ENCODE measurements around the gene COL18A1.
A peak's percentile ranks its signal among the peaks of the same experiment; 100 is the strongest.
"Not testable (repeated sequence)": the region's sequence is repeated elsewhere in the genome, so short reads cannot be mapped to it uniquely, and the experiment has no call there.

COL18A1 gene

DNA sequence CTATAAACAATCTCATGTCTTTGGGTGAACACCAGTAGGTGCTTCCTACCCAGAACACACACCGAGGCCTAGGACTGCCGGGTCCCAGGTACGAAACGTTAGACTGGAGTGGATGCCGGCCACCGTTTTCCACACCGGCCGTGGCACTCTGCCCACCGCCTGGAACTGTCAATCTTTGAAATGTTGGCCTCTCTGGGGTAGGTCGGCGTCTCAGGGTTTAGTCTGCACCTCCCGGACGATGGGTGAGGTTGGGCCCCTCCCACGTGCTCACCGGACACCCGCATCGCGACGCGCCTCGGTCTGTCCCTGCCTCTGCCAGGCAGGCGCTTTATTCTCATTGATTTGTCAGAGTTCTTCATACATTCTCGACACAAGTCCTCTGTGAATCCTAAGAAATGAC, 35.9 kb upstream of the COL18A1 start:
- H3K27ac ChIP-seq (ENCODE audit: low read depth, low read length); H3K36me3 ChIP-seq (ENCODE audit: control insufficient read depth, insufficient read depth, low read length); H3K9ac ChIP-seq (ENCODE audit: low read depth, low read length); H3K27me3 ChIP-seq (ENCODE audit: control insufficient read depth, insufficient read depth, low read length); H3K4me3 ChIP-seq (ENCODE audit: low read depth, low read length); H3K9me3 ChIP-seq (ENCODE audit: control insufficient read depth, insufficient read depth, low read length): not testable (repeated sequence)
- peaks cover 21% of the 10 kb centered on the region for H3K4me1 ChIP-seq (ENCODE audit: control insufficient read depth, insufficient read depth, low read length)

DNA sequence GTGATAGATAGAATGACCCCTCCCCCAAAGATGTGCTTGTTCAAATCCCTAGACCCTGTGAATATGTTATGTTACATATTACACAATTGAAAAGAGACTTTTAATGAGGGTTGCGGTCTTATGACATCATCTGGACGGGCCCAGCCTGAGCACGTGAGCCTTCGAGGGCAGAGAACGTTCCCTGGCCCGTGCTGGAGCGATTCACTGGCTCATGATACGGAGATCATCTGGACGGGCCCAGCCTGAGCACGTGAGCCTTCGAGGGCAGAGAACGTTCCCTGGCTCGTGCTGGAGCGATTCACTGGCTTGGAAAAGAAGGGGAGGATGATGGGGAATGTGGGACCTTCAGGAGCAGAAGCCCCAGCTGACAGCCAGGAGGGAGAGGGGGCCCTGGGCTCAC, 34.4 kb upstream of the COL18A1 start:
- Histone ChIP-seq H3K27me3 (ENCODE audit: control insufficient read depth, insufficient read depth, low read length) (no peaks in the 10 kb centered on the region), H3K9ac (ENCODE audit: low read depth, low read length) (no peak overlapping the region), H3K27ac (ENCODE audit: low read depth, low read length) (no peak overlapping the region), H3K4me1 (ENCODE audit: control insufficient read depth, insufficient read depth, low read length) (peaks cover 14% of the 10 kb centered on the region), H3K9me3 (ENCODE audit: control insufficient read depth, insufficient read depth, low read length) (no peaks in the 10 kb centered on the region), H3K36me3 (ENCODE audit: control insufficient read depth, insufficient read depth, low read length) (no peaks in the 10 kb centered on the region), H3K4me3 (ENCODE audit: low read depth, low read length) (no peak overlapping the region)

DNA sequence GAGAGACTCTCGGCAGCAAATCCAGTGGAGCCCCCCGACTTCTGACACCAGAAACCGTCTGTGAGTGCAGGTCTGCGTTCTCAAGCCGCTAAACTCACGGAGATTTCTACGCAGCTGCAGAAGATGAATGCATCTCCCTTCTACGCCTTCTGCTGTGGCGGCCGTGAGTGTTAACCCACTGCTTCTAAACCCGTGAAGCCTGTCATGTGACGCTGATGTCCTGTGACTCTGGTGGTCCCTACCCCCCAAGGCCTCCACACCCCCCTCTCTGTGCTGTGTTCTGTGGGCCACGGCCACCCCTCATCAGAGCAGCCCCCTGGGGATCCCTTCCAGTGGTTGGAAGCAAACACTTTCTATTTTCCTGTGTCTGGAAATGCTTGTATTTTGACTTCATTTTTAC, 33.9 kb upstream of the COL18A1 start:
- Histone ChIP-seq H3K27me3 (ENCODE audit: control insufficient read depth, insufficient read depth, low read length) (no peaks in the 10 kb centered on the region), H3K9me3 (ENCODE audit: control insufficient read depth, insufficient read depth, low read length) (no peaks in the 10 kb centered on the region), H3K4me1 (ENCODE audit: control insufficient read depth, insufficient read depth, low read length) (peaks cover 10% of the 10 kb centered on the region; the same call in 1 of the 2 replicates), H3K36me3 (ENCODE audit: control insufficient read depth, insufficient read depth, low read length) (no peaks in the 10 kb centered on the region), H3K27ac (ENCODE audit: low read depth, low read length) (no peak overlapping the region), H3K4me3 (ENCODE audit: low read depth, low read length) (no peak overlapping the region), H3K9ac (ENCODE audit: low read depth, low read length) (no peak overlapping the region)

GRCh38 chr21:45371655-45372054, 33.3 kb upstream of the COL18A1 start:
- Histone ChIP-seq H3K4me3 (ENCODE audit: low read depth, low read length) (no peak overlapping the region), H3K27ac (ENCODE audit: low read depth, low read length) (no peak overlapping the region), H3K36me3 (ENCODE audit: control insufficient read depth, insufficient read depth, low read length) (no peaks in the 10 kb centered on the region), H3K9me3 (ENCODE audit: control insufficient read depth, insufficient read depth, low read length) (peaks cover under 1% of the 10 kb centered on the region; the same call in 1 of the 2 replicates), H3K4me1 (ENCODE audit: control insufficient read depth, insufficient read depth, low read length) (peaks cover 9% of the 10 kb centered on the region; the same call in 1 of the 2 replicates), H3K9ac (ENCODE audit: low read depth, low read length) (no peak overlapping the region), H3K27me3 (ENCODE audit: control insufficient read depth, insufficient read depth, low read length) (no peaks in the 10 kb centered on the region)

- Histone ChIP-seq H3K36me3 (ENCODE audit: control insufficient read depth, insufficient read depth, low read length) (no peaks in the 10 kb centered on the region), H3K4me3 (ENCODE audit: low read depth, low read length) (no peak overlapping the region), H3K27ac (ENCODE audit: low read depth, low read length) (no peak overlapping the region), H3K27me3 (ENCODE audit: control insufficient read depth, insufficient read depth, low read length) (no peaks in the 10 kb centered on the region), H3K4me1 (ENCODE audit: control insufficient read depth, insufficient read depth, low read length) (peaks cover 17% of the 10 kb centered on the region), H3K9ac (ENCODE audit: low read depth, low read length) (no peak overlapping the region), H3K9me3 (ENCODE audit: control insufficient read depth, insufficient read depth, low read length) (peaks cover 7% of the 10 kb centered on the region; the same call in 1 of the 2 replicates)
Measured at GRCh38 chr21:45372732-45373355, 32.1 kb upstream of the COL18A1 start.

GRCh38 chr21:45373991-45374816, 30.8 kb upstream of the COL18A1 start:
- H3K4me1 ChIP-seq (ENCODE audit: control insufficient read depth, insufficient read depth, low read length): peaks cover 23% of the 10 kb centered on the region
- no peak overlapping the region for H3K4me3 ChIP-seq (ENCODE audit: low read depth, low read length)
- no peaks in the 10 kb centered on the region for H3K36me3 ChIP-seq (ENCODE audit: control insufficient read depth, insufficient read depth, low read length)
- no peaks in the 10 kb centered on the region for H3K27me3 ChIP-seq (ENCODE audit: control insufficient read depth, insufficient read depth, low read length)
- no peak overlapping the region for H3K27ac ChIP-seq (ENCODE audit: low read depth, low read length)
- H3K9me3 ChIP-seq (ENCODE audit: control insufficient read depth, insufficient read depth, low read length): peaks cover 7% of the 10 kb centered on the region; the same call in 1 of the 2 replicates
- no peak overlapping the region for H3K9ac ChIP-seq (ENCODE audit: low read depth, low read length)

DNA sequence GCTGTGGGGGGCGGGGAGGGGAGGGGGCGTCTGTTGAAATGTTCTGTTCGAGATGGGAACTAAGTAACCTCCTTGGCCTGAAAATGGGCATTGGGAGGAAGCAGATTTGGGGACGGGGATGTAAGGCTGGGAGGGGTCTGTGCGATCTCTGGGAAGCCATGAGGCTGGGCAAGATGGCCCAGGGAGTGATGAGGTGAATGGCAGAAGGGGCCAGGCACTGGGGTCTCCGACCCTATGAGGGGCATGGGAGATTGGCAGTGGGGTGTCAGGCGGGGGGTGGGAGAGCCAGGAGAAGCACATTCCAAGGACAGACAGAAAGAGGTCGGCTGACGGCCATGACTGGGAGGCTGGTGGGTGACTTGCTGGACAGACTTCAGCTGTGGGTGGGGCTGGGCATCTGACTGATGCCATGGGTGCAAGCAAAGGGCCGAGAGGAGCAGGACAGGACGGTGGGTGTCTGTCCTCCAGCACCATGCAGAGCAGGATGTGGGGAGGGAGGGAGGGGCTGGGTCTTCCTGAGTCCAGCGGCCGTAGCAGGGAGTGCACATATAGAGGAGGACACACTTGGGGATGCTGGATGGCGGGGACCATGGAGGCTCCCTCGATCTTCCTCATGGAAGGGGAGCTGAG, 30.0 kb upstream of the COL18A1 start:
- no peak overlapping the region for H3K9ac ChIP-seq (ENCODE audit: low read depth, low read length)
- no peaks in the 10 kb centered on the region for H3K27me3 ChIP-seq (ENCODE audit: control insufficient read depth, insufficient read depth, low read length)
- no peak overlapping the region for H3K27ac ChIP-seq (ENCODE audit: low read depth, low read length)
- H3K4me1 ChIP-seq (ENCODE audit: control insufficient read depth, insufficient read depth, low read length): peaks cover 24% of the 10 kb centered on the region
- H3K36me3 ChIP-seq (ENCODE audit: control insufficient read depth, insufficient read depth, low read length): no peaks in the 10 kb centered on the region
- H3K4me3 ChIP-seq (ENCODE audit: low read depth, low read length): no peak overlapping the region
- H3K9me3 ChIP-seq (ENCODE audit: control insufficient read depth, insufficient read depth, low read length): peaks cover 7% of the 10 kb centered on the region; the same call in 1 of the 2 replicates

DNA sequence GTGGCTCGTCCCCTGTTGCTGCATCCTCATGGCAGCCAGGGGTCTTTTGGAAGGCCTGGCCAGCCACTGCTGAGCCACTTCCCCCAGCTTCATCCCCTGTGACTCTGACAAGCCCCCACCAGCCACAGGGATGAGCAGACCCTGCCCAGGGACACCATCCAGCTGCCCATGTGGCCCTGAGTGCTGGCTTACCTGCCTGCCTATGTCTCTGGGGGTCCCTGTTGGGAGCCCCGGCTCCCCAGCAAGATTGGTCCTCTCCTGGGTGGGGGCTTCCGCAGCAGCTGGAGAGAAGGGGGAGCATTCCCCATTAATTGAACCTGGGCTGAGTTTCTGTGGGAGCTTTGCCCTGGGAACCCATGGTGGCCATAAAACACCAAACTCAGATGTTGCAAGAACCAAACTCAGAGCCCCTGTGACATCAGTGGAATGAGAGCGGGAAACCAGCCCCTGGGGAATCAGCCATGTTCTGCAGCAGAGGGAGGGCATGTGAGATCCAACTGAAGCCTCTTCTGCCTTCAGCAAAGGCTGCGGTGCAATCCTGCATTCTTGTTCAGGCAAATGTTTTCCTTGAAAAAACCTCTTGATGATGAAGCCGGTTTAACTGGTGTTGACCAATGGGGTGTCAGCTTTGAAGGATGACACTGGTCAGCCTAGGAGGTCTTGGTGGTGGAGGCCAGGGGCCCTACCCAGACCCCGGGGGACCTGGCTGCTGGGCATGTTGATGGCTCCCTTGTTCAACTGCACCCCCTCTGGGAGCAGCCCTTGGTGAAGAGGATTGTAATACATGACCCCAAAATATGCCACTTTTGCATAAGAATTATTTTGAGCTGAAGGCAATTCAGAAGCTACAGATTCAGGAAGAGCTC, 28.3 kb upstream of the COL18A1 start:
- H3K36me3 ChIP-seq (ENCODE audit: control insufficient read depth, insufficient read depth, low read length): no peaks in the 10 kb centered on the region
- peak overlapping the region; percentile 96 for H3K27ac ChIP-seq (ENCODE audit: low read depth, low read length)
- no peak overlapping the region for H3K9ac ChIP-seq (ENCODE audit: low read depth, low read length)
- 0 out of 2 replicates have a peak overlapping the region, but pooled peaks have one; percentile 1 for H3K4me3 ChIP-seq (ENCODE audit: low read depth, low read length)
- H3K9me3 ChIP-seq (ENCODE audit: control insufficient read depth, insufficient read depth, low read length): peaks cover 7% of the 10 kb centered on the region; the same call in 1 of the 2 replicates
- H3K4me1 ChIP-seq (ENCODE audit: control insufficient read depth, insufficient read depth, low read length): peaks cover 24% of the 10 kb centered on the region
- H3K27me3 ChIP-seq (ENCODE audit: control insufficient read depth, insufficient read depth, low read length): no peaks in the 10 kb centered on the region

DNA sequence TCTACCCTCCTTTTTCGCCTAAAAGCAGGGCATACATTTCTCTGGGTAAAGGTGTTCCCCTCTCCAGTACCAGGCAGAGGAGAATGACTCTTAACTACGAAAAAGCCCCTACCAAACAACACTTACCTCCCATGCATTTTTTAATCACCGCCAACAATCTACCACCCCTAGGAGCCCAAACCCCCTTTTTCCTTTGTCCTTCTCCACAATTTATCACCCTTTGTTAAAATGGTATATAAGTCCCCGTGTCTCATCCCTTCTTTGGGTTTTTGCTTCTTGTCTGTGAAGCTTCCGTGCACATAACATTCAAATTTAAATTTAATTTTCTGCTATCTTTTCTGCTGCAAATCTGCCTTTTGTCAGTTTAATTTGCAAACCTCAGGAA, 27.6 kb upstream of the COL18A1 start:
- H3K4me1 ChIP-seq (ENCODE audit: control insufficient read depth, insufficient read depth, low read length): peaks cover 24% of the 10 kb centered on the region
- no peaks in the 10 kb centered on the region for H3K27me3 ChIP-seq (ENCODE audit: control insufficient read depth, insufficient read depth, low read length)

DNA sequence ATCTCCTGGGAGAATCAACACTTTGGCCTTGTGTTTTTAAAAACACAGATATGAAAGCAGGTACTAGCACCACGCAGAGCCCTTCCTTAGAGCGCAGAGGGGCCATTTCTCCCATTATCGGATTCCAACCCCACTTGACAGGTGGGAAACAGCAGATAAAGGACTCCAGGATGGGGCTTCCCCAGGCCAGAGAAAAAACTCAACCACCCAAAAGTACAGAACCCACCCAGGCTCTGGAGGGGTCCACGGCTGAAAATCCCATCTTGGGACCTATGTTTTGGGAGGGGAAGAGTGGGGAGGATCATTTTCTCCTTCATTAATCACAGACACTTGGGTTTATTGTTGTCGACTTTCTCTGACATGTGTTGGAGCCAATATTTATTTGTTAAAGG, 27.1 kb upstream of the COL18A1 start:
- peaks cover 24% of the 10 kb centered on the region for H3K4me1 ChIP-seq (ENCODE audit: control insufficient read depth, insufficient read depth, low read length)
- H3K27ac ChIP-seq (ENCODE audit: low read depth, low read length): peak overlapping the region; percentile 96
- peak overlapping the region; percentile 1; the same call in 1 of the 2 replicates for H3K4me3 ChIP-seq (ENCODE audit: low read depth, low read length)
- no peaks in the 10 kb centered on the region for H3K36me3 ChIP-seq (ENCODE audit: control insufficient read depth, insufficient read depth, low read length)
- H3K9me3 ChIP-seq (ENCODE audit: control insufficient read depth, insufficient read depth, low read length): peaks cover 7% of the 10 kb centered on the region; the same call in 1 of the 2 replicates
- H3K27me3 ChIP-seq (ENCODE audit: control insufficient read depth, insufficient read depth, low read length): no peaks in the 10 kb centered on the region
- peak overlapping the region; percentile 61 for H3K9ac ChIP-seq (ENCODE audit: low read depth, low read length)

More for the DNA sequence above, 27.6 kb upstream of the COL18A1 start:
- Histone ChIP-seq H3K9ac (ENCODE audit: low read depth, low read length) (peak overlapping the region; percentile 61; the same call in 1 of the 2 replicates), H3K27ac (ENCODE audit: low read depth, low read length) (peak overlapping the region; percentile 96), H3K4me3 (ENCODE audit: low read depth, low read length) (peak overlapping the region; percentile 1; the same call in 1 of the 2 replicates), H3K9me3 (ENCODE audit: control insufficient read depth, insufficient read depth, low read length) (peaks cover 7% of the 10 kb centered on the region; the same call in 1 of the 2 replicates), H3K36me3 (ENCODE audit: control insufficient read depth, insufficient read depth, low read length) (no peaks in the 10 kb centered on the region)
